ENCODE data around the gene SUN2. TPM values are rescaled to one million over a fixed set of nuclear protein-coding genes. Genes with fewer than 3 reads are reported as not detected.

The SUN2 gene
- total and polyA plus RNA-seq, 10 of the 15 experiments (the other 5 are each of a cell fraction or from before 2014, with no cell fraction given), result 0.18 to 107 (median 35.9) TPM

- ChIA-PET RAD21 (ENCODE audit: unreplicated experiment) (interaction anchor here (0.6 kb wide), 1 partner anchor 79 kb away, joined by 4 read pairs; the partner anchor contains the start of gene GTPBP1), SMC1A (ENCODE audit: uncharacterized antibody, unreplicated experiment) (interaction anchor here (0.6 kb wide), 1 partner anchor 16 kb away, joined by 5 read pairs; no protein-coding TSS in a partner anchor), CTCF (no interaction called here), POLR2A (interaction anchor here (0.6 kb wide), 1 partner anchor 167 kb away, joined by 7 read pairs; no protein-coding TSS in a partner anchor)
- Histone ChIP-seq H3K4me1 (ENCODE audit: control insufficient read depth, insufficient read depth, low read length) (no peaks in the 10 kb centered on the region), H4K20me1 (ENCODE audit: control insufficient read depth, insufficient read depth) (no peaks in the 10 kb centered on the region), H3K9ac (ENCODE audit: control insufficient read depth, insufficient read depth, low read length) (no peak overlapping the region), H3K27me3 (replicated peaks in 1 of 2; ENCODE audit: control insufficient read depth in 2 of 2, insufficient read depth in 2 of 2, low read length in 1 of 2) (no peaks in the 10 kb centered on the region), H3K79me2 (ENCODE audit: control insufficient read depth, insufficient read depth, low read length) (no peaks in the 10 kb centered on the region), H3K36me3 (ENCODE audit: control insufficient read depth in 2 of 2, insufficient read depth in 2 of 2, low read length in 1 of 2) (no peaks in the 10 kb centered on the region), H3K4me3 (no peak overlapping the region), H3K27ac (ENCODE audit: control insufficient read depth, insufficient read depth) (no peak overlapping the region), H3K9me3 (replicated peaks; ENCODE audit: control insufficient read depth, insufficient read depth, low read length) (no peaks in the 10 kb centered on the region), H2AFZ (ENCODE audit: control insufficient read depth, low read depth, low read length) (no peak overlapping the region), H3K4me2 (ENCODE audit: control insufficient read depth, insufficient read depth) (no peak overlapping the region)
- no peak for TF ChIP-seq ZNF384 (IDR thresholded peaks at IDR 0.05; ENCODE audit: borderline replicate concordance, low read depth, low read length)
- BruUV-seq (replicated peaks), result no TSS peak
- ATAC-seq, result no peak
- in situ Hi-C loops (cut with MboI), result no loop called here
- WGBS (ENCODE audit: insufficient coverage, insufficient replicate concordance, low lambda C conversion rate, missing lambda C conversion rate), result 68% methylated on average over 5 of the region's 5 CpGs
- intact Hi-C loops (cut with micrococcal nuclease; ENCODE audit: unreplicated experiment), result no loop called here
- no peak for FAIRE-seq
- DNase-seq (ENCODE audit: low read depth, low spot score), result no peak
Observed at GRCh38 chr22:38784856-38785255, 29.1 kb upstream of the SUN2 start.

- POLR2A ChIA-PET, result no interaction called here
- 74% methylated on average over 15 of the region's 15 CpGs for WGBS (ENCODE audit: insufficient coverage, insufficient replicate concordance, low lambda C conversion rate, missing lambda C conversion rate)
- Histone ChIP-seq H3K27me3 (replicated peaks in 1 of 2; ENCODE audit: control insufficient read depth in 2 of 2, insufficient read depth in 2 of 2, low read length in 1 of 2) (no peaks in the 10 kb centered on the region), H3K4me1 (ENCODE audit: control insufficient read depth, insufficient read depth, low read length) (no peaks in the 10 kb centered on the region), H3K9ac (ENCODE audit: control insufficient read depth, insufficient read depth, low read length) (no peak overlapping the region), H4K20me1 (ENCODE audit: control insufficient read depth, insufficient read depth) (no peaks in the 10 kb centered on the region), H3K36me3 (ENCODE audit: control insufficient read depth in 2 of 2, insufficient read depth in 2 of 2, low read length in 1 of 2) (no peaks in the 10 kb centered on the region), H3K27ac (ENCODE audit: control insufficient read depth, insufficient read depth) (no peak overlapping the region), H3K79me2 (ENCODE audit: control insufficient read depth, insufficient read depth, low read length) (no peaks in the 10 kb centered on the region), H3K9me3 (replicated peaks; ENCODE audit: control insufficient read depth, insufficient read depth, low read length) (no peaks in the 10 kb centered on the region), H3K4me3 (no peak overlapping the region), H3K4me2 (ENCODE audit: control insufficient read depth, insufficient read depth) (no peak overlapping the region), H2AFZ (ENCODE audit: control insufficient read depth, low read depth, low read length) (no peak overlapping the region)
- DNase-seq (ENCODE audit: low read depth, low spot score), result no peak
- RAD21 ChIA-PET (ENCODE audit: unreplicated experiment), result no interaction called here
- no TSS peak for BruUV-seq (replicated peaks)
- SMC1A ChIA-PET (ENCODE audit: uncharacterized antibody, unreplicated experiment), result no interaction called here
- no peak for ATAC-seq
- TF ChIP-seq MEF2A (IDR thresholded peaks at IDR 0.05; ENCODE audit: insufficient read depth, low read depth, low read length) (no peak), BCL3 (IDR thresholded peaks at IDR 0.05; ENCODE audit: borderline replicate concordance, insufficient read depth, low read depth, low read length, poor library complexity, severe bottlenecking) (peak; percentile 64)
- CTCF ChIA-PET, result no interaction called here
- in situ Hi-C loops (cut with MboI) (no loop called here), intact Hi-C loops (cut with micrococcal nuclease; ENCODE audit: unreplicated experiment) (no loop called here)
- no peak for FAIRE-seq
Observed at GRCh38 chr22:38784035-38784434, 28.2 kb upstream of the SUN2 start.

Measured in GM12878 (cell line).